Vagina (tissue), 2 donors: Measurements from ENCODE around the gene EYS. TPM values are rescaled to one million over a fixed set of nuclear protein-coding genes. Genes with fewer than 3 reads are reported as not detected.

Experiments
- DNase-seq, 2 donors: peaks; one replicate each; pipeline ENCODE4 v3.0.0-alpha.2; 2017; ENCODE audit errors: extremely low spot score in 2 of 2
- H3K27ac ChIP-seq: fragments of 200-600 bp; sonication (generic); one replicate; pipeline ENCODE4 v1.5.1; 2019
- H3K27me3 ChIP-seq: fragments of 200-600 bp; sonication (generic); one replicate; pipeline ENCODE4 v1.5.1; 2019
- H3K36me3 ChIP-seq, 2 donors: fragments of 200-600 bp; sonication (generic); one replicate each; pipeline ENCODE4 v1.5.1; 2017 to 2019
- H3K4me1 ChIP-seq: fragments of 200-600 bp; sonication (generic); one replicate; pipeline ENCODE4 v1.5.1; 2019
- H3K4me3 ChIP-seq, 2 donors: fragments of 200-600 bp; sonication (generic); 1 replicate in 1 of 2; 2 replicates in 1 of 2; pipeline ENCODE4 v1.5.1; 2016 to 2019
- H3K9me3 ChIP-seq: fragments of 200-600 bp; sonication (generic); one replicate; pipeline ENCODE4 v1.5.1; 2019
- POLR2A ChIP-seq, 2 donors: fragments of 450-650 bp; IDR thresholded peaks; one replicate each; pipeline ENCODE4 v1.6.1; 2017; ENCODE audit warnings: antibody characterized with exemption in 2 of 2, mild to moderate bottlenecking in 2 of 2, moderate library complexity in 2 of 2
- POLR2AphosphoS5 ChIP-seq, 2 donors: sonication (generic); formaldehyde crosslinking; IDR thresholded peaks; one replicate each; pipeline ENCODE4 v1.9.0; 2017; ENCODE audit warnings: antibody characterized with exemption in 2 of 2, mild to moderate bottlenecking in 2 of 2, low read depth in 1 of 2; ENCODE audit not compliant: insufficient read depth in 1 of 2
- intact Hi-C: fragments of 100-400 bp; cut with DNase I; formaldehyde crosslinking; loops from one replicate; pipeline ENCODE4 v1.15.1; 2023
- total RNA-seq: library from RNA; depleted of rRNA; stranded (reverse); fragments of >200 nt; gene quantifications from one replicate; pipeline ENCODE4 v1.2.3, GENCODE V29; 2016
- TF ChIP-seq, protein P1 (sequence below), 3 experiments: fragments of 450-650 bp in 2 of 3; fragments of 200-600 bp in 1 of 3; sonication (generic) in 1 of 3; IDR thresholded peaks; one replicate each; pipeline ENCODE4 v1.5.1; 2017 to 2019; ENCODE audit warnings: antibody characterized with exemption in 3 of 3, mild to moderate bottlenecking in 2 of 3, moderate library complexity in 2 of 3

The EYS gene
- total RNA-seq, 1 donor from 2014 or later: not detected

DNA sequence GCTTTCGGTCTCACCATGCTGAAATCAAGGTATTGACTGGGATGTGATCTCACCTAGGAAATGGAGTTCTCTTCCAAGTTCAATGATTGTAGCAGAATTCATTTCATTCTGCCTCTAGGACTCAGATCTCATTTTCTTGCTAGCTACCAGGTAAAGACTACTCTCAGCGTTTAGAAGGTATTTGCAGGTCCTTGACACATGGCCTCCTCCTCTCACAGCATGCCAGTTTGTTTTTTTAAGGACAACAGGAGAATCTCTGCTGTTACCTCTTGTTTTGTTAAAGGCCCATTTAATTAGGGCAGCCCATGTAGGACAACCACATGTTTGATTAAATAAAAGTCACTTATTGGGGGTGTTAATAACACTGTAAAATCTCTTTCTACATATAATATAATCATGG is 757.8 kb downstream of the EYS start:
- no peak for DNase-seq
- H3K27ac ChIP-seq: no peak overlapping the region
- H3K9me3 ChIP-seq: no peaks in the 10 kb centered on the region
- H3K27me3 ChIP-seq: no peaks in the 10 kb centered on the region
- H3K4me1 ChIP-seq: no peaks in the 10 kb centered on the region
- H3K36me3 ChIP-seq: no peaks in the 10 kb centered on the region
- TF ChIP-seq POLR2AphosphoS5 (IDR thresholded peaks at IDR 0.05; ENCODE audit: insufficient read depth in 1 of 2, low read depth in 1 of 2) (no peak), POLR2A (IDR thresholded peaks at IDR 0.05) (no peak)
- TF ChIP-seq, protein P1, sequence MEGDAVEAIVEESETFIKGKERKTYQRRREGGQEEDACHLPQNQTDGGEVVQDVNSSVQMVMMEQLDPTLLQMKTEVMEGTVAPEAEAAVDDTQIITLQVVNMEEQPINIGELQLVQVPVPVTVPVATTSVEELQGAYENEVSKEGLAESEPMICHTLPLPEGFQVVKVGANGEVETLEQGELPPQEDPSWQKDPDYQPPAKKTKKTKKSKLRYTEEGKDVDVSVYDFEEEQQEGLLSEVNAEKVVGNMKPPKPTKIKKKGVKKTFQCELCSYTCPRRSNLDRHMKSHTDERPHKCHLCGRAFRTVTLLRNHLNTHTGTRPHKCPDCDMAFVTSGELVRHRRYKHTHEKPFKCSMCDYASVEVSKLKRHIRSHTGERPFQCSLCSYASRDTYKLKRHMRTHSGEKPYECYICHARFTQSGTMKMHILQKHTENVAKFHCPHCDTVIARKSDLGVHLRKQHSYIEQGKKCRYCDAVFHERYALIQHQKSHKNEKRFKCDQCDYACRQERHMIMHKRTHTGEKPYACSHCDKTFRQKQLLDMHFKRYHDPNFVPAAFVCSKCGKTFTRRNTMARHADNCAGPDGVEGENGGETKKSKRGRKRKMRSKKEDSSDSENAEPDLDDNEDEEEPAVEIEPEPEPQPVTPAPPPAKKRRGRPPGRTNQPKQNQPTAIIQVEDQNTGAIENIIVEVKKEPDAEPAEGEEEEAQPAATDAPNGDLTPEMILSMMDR (IDR thresholded peaks at IDR 0.05): no peak
- intact Hi-C loops: no loop called here
- H3K4me3 ChIP-seq: no peak overlapping the region

DNA sequence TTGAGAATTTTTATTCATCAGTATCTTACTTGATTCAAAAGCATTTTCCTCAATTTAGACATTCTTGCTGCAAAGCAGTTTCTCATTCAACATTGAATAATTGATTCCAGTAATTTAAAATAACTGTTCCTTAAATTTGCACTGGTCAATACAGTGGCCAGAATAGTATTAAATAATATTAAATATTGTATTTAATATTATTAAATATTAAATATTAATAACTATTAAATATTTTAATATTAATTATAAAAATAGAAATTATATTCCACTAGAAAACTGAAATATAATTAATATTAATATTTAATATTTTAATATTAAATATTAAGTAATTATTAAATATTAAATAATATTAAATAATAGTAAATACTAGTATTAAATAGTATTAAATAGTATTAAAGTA is 758.8 kb downstream of the EYS start:
- intact Hi-C loops: no loop called here
- H3K36me3 ChIP-seq: no peaks in the 10 kb centered on the region
- H3K4me3 ChIP-seq: no peak overlapping the region
- H3K4me1 ChIP-seq: no peaks in the 10 kb centered on the region
- H3K9me3 ChIP-seq: no peaks in the 10 kb centered on the region
- H3K27me3 ChIP-seq: no peaks in the 10 kb centered on the region
- no peak overlapping the region for H3K27ac ChIP-seq
- DNase-seq: no peak
- TF ChIP-seq, protein P1 (IDR thresholded peaks at IDR 0.05): no peak
- TF ChIP-seq POLR2A (IDR thresholded peaks at IDR 0.05) (no peak), POLR2AphosphoS5 (IDR thresholded peaks at IDR 0.05; ENCODE audit: insufficient read depth in 1 of 2, low read depth in 1 of 2) (no peak)

- DNase-seq: no peak
- TF ChIP-seq POLR2A (IDR thresholded peaks at IDR 0.05): no peak
- TF ChIP-seq, protein P1 (IDR thresholded peaks at IDR 0.05): no peak
- no peak for TF ChIP-seq POLR2AphosphoS5 (IDR thresholded peaks at IDR 0.05; ENCODE audit: insufficient read depth in 1 of 2, low read depth in 1 of 2)
- no peaks in the 10 kb centered on the region for H3K9me3 ChIP-seq
- H3K27ac ChIP-seq: no peak overlapping the region
- no peak overlapping the region for H3K4me3 ChIP-seq
- no peaks in the 10 kb centered on the region for H3K36me3 ChIP-seq
- no peaks in the 10 kb centered on the region for H3K4me1 ChIP-seq
- intact Hi-C loops: no loop called here
- no peaks in the 10 kb centered on the region for H3K27me3 ChIP-seq
Measured at GRCh38 chr6:64945450-64945849, 761.6 kb downstream of the EYS start.

GRCh38 chr6:64932486-64932885 is 774.5 kb downstream of the EYS start:
- Histone ChIP-seq H3K9me3 (no peaks in the 10 kb centered on the region), H3K36me3 (no peaks in the 10 kb centered on the region), H3K4me3 (no peak overlapping the region), H3K4me1 (no peaks in the 10 kb centered on the region), H3K27ac (no peak overlapping the region), H3K27me3 (no peaks in the 10 kb centered on the region)
- TF ChIP-seq POLR2AphosphoS5 (IDR thresholded peaks at IDR 0.05; ENCODE audit: insufficient read depth in 1 of 2, low read depth in 1 of 2): no peak
- TF ChIP-seq, protein P1 (IDR thresholded peaks at IDR 0.05): no peak
- TF ChIP-seq POLR2A (IDR thresholded peaks at IDR 0.05): no peak
- no peak for DNase-seq
- intact Hi-C loops: no loop called here

GRCh38 chr6:64930681-64931080 is 776.3 kb downstream of the EYS start:
- no peak for DNase-seq
- Histone ChIP-seq H3K36me3 (no peaks in the 10 kb centered on the region), H3K4me3 (no peak overlapping the region), H3K27me3 (no peaks in the 10 kb centered on the region), H3K27ac (no peak overlapping the region), H3K9me3 (no peaks in the 10 kb centered on the region), H3K4me1 (no peaks in the 10 kb centered on the region)
- no peak for TF ChIP-seq POLR2AphosphoS5 (IDR thresholded peaks at IDR 0.05; ENCODE audit: insufficient read depth in 1 of 2, low read depth in 1 of 2)
- TF ChIP-seq, protein P1 (IDR thresholded peaks at IDR 0.05): no peak
- TF ChIP-seq POLR2A (IDR thresholded peaks at IDR 0.05): no peak
- intact Hi-C loops: no loop called here
